ENCODE data around the gene LRRC46. TPM values are rescaled to one million over a fixed set of nuclear protein-coding genes. Genes with fewer than 3 reads are reported as not detected.

Gene LRRC46
- total RNA-seq, 1 experiment from 2014 or later, result 0.39 TPM

DNA sequence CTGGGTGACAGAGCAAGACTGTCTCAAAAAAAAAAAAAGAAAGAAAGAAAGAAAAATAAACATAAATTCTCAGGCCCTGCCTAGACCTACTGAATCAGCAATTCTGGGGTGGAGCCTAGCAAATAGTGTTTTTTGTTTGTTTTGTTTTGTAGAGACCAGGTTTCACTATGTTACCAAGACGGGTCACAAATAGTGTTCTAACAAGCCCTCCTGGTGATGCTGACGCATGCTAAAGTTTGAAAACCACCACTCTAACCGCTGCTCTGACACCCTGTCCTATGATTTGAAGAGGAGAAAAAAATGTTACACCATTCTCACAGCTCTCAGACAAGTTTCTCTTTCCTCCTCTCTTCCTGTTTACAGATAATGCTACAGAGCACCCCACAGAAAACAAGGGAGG lies 1.6 kb upstream of the LRRC46 start:
- Mint-ChIP-seq H3K27me3 (ENCODE audit: low read depth) (no peaks in the 10 kb centered on the region), H3K4me3 (peak overlapping the region; percentile 98), H3K36me3 (peaks cover 25% of the 10 kb centered on the region), H3K27ac (no peak overlapping the region), H3K4me1 (peaks cover 12% of the 10 kb centered on the region), H3K9me3 (no peaks in the 10 kb centered on the region)
- ATAC-seq (no peak), DNase-seq (ENCODE audit: low spot score) (no peak)
- TF ChIP-seq, protein P1, sequence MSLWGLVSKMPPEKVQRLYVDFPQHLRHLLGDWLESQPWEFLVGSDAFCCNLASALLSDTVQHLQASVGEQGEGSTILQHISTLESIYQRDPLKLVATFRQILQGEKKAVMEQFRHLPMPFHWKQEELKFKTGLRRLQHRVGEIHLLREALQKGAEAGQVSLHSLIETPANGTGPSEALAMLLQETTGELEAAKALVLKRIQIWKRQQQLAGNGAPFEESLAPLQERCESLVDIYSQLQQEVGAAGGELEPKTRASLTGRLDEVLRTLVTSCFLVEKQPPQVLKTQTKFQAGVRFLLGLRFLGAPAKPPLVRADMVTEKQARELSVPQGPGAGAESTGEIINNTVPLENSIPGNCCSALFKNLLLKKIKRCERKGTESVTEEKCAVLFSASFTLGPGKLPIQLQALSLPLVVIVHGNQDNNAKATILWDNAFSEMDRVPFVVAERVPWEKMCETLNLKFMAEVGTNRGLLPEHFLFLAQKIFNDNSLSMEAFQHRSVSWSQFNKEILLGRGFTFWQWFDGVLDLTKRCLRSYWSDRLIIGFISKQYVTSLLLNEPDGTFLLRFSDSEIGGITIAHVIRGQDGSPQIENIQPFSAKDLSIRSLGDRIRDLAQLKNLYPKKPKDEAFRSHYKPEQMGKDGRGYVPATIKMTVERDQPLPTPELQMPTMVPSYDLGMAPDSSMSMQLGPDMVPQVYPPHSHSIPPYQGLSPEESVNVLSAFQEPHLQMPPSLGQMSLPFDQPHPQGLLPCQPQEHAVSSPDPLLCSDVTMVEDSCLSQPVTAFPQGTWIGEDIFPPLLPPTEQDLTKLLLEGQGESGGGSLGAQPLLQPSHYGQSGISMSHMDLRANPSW (CRISPR knock-in tag; conservative IDR thresholded peaks at IDR 0.05; ENCODE audit: low read depth), result no peak
- TF ChIP-seq TP53 (CRISPR knock-in tag; IDR thresholded peaks at IDR 0.05) (no peak), MYBL2 (CRISPR knock-in tag; IDR thresholded peaks at IDR 0.05) (no peak), USF1 (CRISPR knock-in tag; IDR thresholded peaks at IDR 0.05) (no peak), FOXJ3 (CRISPR knock-in tag; IDR thresholded peaks at IDR 0.05; ENCODE audit: borderline replicate concordance) (no peak), GTF2I (CRISPR knock-in tag; conservative IDR thresholded peaks at IDR 0.05) (no peak), ARID4B (CRISPR knock-in tag; IDR thresholded peaks at IDR 0.05; ENCODE audit: borderline replicate concordance) (no peak), NR1H2 (CRISPR knock-in tag; IDR thresholded peaks at IDR 0.05) (no peak), ZNF121 (CRISPR knock-in tag; IDR thresholded peaks at IDR 0.05) (no peak), PRRX2 (CRISPR knock-in tag; IDR thresholded peaks at IDR 0.05) (no peak), E2F1 (CRISPR knock-in tag; IDR thresholded peaks at IDR 0.05) (no peak), ZNF671 (CRISPR knock-in tag; IDR thresholded peaks at IDR 0.05) (no peak)
- TF ChIP-seq, protein P2, sequence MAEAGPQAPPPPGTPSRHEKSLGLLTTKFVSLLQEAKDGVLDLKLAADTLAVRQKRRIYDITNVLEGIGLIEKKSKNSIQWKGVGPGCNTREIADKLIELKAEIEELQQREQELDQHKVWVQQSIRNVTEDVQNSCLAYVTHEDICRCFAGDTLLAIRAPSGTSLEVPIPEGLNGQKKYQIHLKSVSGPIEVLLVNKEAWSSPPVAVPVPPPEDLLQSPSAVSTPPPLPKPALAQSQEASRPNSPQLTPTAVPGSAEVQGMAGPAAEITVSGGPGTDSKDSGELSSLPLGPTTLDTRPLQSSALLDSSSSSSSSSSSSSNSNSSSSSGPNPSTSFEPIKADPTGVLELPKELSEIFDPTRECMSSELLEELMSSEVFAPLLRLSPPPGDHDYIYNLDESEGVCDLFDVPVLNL (CRISPR knock-in tag; IDR thresholded peaks at IDR 0.05; ENCODE audit: borderline replicate concordance, low read depth), result no peak
- TF ChIP-seq, protein P3, sequence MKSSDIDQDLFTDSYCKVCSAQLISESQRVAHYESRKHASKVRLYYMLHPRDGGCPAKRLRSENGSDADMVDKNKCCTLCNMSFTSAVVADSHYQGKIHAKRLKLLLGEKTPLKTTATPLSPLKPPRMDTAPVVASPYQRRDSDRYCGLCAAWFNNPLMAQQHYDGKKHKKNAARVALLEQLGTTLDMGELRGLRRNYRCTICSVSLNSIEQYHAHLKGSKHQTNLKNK (CRISPR knock-in tag; IDR thresholded peaks at IDR 0.05), result no peak
- TF ChIP-seq, protein P4, sequence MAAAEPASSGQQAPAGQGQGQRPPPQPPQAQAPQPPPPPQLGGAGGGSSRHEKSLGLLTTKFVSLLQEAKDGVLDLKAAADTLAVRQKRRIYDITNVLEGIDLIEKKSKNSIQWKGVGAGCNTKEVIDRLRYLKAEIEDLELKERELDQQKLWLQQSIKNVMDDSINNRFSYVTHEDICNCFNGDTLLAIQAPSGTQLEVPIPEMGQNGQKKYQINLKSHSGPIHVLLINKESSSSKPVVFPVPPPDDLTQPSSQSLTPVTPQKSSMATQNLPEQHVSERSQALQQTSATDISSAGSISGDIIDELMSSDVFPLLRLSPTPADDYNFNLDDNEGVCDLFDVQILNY (CRISPR knock-in tag; IDR thresholded peaks at IDR 0.05), result no peak
- ChIA-PET POLR2A (no interaction called here), CTCF (no interaction called here)
